HepG2 (cell line): ENCODE data around the gene AKAP6.

Source experiments
- HDAC6 ChIP-seq: fragments of 200-600 bp; sonication (generic); IDR thresholded peaks from 2 replicates; pipeline ENCODE4 v1.7.0; 2017; ENCODE audit warnings: mild to moderate bottlenecking, antibody characterized with exemption, low read length, low read depth
- NFATC3 ChIP-seq: sonication (generic); formaldehyde crosslinking; IDR thresholded peaks from 2 replicates; pipeline ENCODE4 v1.5.1; 2020; ENCODE audit warnings: mild to moderate bottlenecking, missing genetic modification reagents
- RBM39 ChIP-seq: fragments of 200-400 bp; formaldehyde crosslinking; IDR thresholded peaks from one replicate; pipeline ENCODE4 v1.6.1; 2018; ENCODE audit warnings: antibody characterized with exemption, mild to moderate bottlenecking, low read depth, low read length; ENCODE audit not compliant: poor library complexity, severe bottlenecking
- TF ChIP-seq, protein P1 (sequence below): sonication (generic); formaldehyde crosslinking; IDR thresholded peaks from 2 replicates; pipeline ENCODE4 v1.4.0; 2020; ENCODE audit warnings: missing genetic modification reagents; ENCODE audit errors: not compliant biosample characterization
- TF ChIP-seq, protein P2 (sequence below): sonication (generic); formaldehyde crosslinking; IDR thresholded peaks from 2 replicates; pipeline ENCODE4 v1.4.0; 2020; ENCODE audit warnings: mild to moderate bottlenecking, low read depth, missing genetic modification reagents

DNA sequence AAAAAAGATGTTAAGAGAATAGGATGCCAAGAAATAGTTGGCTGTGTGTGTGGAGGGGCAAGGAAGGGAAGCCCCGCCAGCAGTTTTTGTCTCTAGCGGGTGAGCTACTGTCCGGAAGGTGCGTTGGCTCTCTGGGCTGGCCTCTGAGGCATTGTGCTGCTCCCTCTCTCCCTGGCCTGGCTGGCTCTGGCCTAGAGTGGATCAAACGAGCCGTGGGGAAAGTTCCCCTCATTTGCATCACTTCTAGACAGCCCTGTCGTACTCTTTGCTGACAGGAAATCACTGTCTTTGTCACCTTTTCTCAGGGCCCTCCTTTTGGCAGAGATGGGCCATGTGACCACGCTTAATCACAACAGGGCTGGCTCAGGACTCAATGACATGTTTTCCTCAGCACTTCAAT is 373.5 kb downstream of the AKAP6 start:
- TF ChIP-seq, protein P1, sequence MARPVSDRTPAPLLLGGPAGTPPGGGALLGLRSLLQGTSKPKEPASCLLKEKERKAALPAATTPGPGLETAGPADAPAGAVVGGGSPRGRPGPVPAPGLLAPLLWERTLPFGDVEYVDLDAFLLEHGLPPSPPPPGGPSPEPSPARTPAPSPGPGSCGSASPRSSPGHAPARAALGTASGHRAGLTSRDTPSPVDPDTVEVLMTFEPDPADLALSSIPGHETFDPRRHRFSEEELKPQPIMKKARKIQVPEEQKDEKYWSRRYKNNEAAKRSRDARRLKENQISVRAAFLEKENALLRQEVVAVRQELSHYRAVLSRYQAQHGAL, result no peak
- TF ChIP-seq, protein P2, sequence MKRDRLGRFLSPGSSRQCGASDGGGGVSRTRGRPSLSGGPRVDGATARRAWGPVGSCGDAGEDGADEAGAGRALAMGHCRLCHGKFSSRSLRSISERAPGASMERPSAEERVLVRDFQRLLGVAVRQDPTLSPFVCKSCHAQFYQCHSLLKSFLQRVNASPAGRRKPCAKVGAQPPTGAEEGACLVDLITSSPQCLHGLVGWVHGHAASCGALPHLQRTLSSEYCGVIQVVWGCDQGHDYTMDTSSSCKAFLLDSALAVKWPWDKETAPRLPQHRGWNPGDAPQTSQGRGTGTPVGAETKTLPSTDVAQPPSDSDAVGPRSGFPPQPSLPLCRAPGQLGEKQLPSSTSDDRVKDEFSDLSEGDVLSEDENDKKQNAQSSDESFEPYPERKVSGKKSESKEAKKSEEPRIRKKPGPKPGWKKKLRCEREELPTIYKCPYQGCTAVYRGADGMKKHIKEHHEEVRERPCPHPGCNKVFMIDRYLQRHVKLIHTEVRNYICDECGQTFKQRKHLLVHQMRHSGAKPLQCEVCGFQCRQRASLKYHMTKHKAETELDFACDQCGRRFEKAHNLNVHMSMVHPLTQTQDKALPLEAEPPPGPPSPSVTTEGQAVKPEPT, result no peak
- no peak for TF ChIP-seq HDAC6
- no peak for TF ChIP-seq NFATC3 (CRISPR knock-in tag)
- TF ChIP-seq RBM39, result no peak
